Measurements from ENCODE around the gene LZTS2.

LZTS2 gene

DNA sequence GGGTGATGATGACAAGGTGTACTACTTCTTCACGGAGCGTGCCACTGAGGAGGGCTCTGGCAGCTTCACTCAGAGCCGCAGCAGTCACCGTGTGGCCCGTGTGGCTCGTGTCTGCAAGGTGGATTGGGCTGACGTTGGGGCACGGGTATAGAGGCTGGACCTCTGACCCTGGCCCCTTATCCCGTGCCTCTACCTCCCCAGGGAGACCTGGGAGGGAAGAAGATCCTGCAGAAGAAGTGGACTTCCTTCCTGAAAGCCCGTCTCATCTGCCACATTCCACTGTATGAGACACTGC, 20.8 kb upstream of the LZTS2 start:
- DNase-seq, result no peak

DNA sequence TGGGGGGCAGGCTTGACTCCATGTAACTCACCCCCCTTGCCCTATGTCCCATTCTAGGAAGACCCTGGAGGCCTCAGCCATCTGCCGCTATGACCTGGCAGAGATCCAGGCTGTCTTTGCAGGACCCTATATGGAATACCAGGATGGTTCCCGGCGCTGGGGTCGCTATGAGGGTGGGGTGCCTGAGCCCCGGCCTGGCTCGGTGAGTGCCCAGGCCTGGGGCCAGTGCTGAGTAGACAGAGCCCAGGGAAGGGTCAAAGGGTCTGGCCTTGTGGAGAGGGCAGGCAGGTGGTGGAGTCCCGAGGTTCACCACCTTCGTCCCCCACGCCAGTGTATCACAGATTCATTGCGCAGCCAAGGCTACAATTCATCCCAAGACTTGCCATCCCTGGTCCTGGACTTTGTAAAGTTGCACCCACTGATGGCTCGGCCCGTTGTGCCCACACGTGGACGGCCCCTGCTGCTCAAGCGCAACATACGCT, 19.8 kb upstream of the LZTS2 start:
- no peak for DNase-seq

DNA sequence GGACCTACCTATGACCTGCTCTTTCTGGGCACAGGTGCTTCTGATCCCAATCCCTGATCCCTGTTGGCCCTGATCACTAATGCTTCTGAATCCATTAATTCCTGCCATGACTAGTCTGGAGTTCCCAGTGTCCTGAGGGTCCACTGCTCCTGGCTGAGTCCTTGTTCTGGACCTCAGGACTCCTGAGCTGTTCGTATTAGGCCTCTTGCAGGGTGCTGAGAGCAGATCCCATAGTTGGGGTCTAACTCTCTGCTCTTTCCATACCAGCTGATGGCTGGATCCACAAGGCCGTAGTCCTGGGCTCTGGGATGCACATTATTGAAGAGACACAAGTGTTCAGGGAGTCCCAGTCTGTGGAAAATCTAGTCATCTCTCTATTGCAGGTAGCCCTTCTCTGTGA, 19.3 kb upstream of the LZTS2 start:
- no peak for DNase-seq

DNA sequence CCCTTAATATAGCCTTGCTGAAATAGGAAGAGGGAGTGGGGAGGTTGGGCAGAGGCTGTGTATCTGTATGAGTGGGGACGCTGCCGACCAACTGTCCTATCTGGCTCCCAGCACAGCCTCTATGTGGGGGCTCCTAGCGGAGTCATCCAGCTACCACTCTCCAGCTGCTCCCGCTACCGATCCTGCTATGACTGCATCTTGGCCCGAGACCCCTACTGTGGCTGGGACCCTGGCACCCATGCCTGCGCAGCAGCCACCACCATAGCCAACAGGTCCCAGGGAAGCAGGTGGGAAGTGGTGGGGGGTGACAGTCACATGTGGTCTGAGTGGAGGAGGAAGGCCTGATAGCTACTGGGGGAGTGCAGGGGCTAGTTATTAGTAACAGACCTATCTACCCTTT, 18.9 kb upstream of the LZTS2 start:
- DNase-seq, result no peak

DNA sequence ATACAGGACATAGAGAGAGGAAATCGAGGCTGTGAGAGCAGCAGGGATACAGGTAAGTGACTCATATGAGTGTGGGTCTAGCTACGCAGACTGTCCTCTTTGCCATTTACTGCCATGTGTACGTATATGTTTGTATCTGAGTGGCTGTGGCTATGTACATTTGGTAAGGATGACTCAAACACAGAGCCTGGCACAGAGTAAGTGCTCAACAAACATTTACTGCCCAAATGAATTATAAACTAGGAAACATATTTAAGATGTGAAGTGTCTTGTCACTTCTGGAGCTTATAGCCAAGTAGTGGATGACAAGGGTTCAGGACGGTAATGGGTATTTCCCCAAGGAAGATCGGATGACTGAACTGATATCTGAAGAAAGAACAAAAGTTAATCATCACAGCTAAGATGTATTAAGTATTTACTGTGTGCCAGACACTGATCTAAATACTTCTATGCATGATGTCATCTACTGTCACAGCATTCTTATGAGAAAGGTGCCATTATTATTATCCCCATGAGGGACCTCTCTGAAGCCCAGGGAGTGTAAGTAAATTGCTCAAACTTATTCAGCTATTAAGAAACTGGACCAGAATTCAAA, 18.3 kb upstream of the LZTS2 start:
- DNase-seq, result no peak

DNA sequence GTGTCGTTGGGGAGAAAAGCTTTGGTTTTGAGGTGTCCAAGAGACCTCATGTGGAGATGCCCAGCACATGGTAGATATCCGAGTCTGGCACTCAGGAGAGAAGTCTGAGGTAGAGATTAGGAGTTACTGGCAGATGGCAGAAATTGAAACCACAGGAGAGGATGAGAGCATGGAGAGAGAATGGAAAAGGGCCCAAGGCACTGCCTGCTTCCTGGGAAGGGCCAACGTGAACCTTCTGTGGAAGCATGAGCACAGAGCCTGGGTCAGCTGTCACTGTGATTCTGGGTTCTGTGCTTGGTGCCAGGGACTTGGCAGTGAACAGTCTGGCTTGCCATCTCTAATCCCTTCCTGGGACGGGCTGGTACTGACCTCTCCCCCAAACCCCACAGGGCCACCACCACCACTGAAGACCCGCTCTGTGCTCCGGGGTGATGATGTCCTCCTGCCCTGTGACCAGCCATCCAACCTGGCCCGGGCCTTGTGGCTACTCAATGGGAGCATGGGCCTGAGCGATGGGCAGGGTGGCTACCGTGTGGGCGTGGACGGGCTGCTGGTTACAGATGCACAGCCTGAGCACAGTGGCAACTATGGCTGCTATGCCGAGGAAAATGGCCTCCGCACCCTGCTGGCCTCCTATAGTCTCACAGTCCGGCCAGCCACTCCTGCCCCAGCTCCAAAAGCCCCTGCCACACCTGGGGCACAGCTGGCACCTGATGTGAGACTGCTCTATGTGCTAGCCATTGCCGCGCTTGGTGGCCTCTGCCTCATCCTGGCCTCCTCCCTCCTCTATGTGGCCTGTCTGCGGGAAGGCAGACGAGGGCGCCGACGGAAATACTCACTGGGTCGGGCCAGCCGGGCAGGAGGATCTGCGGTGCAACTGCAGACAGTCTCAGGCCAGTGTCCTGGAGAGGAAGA, 16.4 kb upstream of the LZTS2 start:
- no peak for DNase-seq

DNA sequence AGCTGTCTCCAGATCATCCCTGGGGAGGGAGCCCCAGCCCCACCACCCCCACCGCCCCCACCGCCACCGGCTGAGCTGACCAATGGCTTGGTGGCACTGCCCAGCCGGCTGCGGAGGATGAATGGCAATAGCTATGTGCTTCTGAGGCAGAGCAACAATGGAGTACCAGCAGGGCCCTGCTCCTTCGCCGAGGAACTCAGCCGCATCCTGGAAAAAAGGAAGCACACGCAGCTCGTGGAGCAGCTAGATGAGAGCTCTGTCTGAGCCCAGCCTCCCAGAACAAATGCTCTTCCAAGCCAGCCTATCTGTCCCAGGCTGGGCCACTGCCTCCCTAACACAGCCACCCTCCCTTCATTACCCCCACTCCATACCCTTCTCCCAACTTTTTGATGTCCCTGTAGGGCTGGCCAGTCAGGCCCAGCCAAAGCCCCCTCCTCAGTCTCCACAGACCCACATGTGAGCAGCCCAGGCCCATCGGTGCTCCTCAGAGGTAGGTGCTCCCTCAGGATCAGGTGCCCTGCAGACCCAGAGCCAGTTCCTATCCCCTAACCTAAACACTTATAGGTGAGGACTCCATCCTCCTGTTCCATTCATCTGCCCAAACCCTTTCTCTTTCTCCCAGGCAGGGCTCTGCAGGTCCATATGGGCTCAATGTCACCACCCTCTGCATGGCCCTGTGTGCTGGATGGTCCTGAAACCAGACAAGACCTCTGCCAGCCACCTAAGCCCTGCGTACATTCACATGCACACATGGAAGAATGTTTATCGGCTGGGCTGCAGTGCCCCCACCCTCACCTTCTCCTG, 15.5 kb upstream of the LZTS2 start:
- no peak for DNase-seq

DNA sequence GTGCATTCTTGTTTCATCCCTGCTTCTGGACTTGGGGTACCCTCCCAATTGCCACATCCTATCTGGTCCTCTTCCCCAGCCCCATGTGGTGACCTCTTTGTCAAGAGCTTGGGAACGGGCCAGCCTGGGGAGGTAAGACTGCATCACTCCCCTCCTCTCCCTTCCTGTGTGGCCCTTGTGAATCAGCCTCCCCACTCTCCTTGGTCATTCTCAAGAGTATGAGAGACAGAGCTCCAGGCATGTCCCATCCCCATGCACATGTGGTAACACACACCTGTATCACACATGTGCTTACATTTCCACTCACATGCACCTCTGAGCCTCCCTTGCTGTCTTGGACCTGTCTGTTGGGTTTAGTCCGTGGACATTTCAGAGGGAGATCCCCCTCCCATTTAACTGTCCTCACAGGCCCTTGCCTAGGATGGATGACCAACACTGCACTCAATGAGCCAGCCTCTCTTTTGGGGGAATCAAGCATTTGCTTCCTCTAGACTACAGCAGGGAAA, 14.9 kb upstream of the LZTS2 start:
- DNase-seq, result no peak

DNA sequence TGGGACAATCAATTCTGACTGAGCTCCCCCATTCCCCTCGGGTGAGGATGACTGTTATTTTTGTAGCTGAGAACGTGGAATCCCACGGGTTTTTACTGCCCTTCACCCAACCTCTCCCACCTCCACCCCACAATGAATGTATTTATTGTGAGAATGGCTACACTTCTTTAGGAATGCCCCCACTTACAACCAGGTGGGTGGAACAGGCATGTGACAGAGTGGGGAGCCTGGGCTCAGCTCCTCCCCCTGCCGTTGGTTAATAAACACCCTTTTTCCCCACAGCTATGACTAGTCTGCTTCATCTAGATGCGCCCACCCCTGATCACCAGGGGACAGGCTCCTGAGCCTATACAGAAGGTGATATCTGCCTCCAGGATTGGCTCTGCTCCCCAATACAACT, 14.3 kb upstream of the LZTS2 start:
- DNase-seq, result no peak

DNA sequence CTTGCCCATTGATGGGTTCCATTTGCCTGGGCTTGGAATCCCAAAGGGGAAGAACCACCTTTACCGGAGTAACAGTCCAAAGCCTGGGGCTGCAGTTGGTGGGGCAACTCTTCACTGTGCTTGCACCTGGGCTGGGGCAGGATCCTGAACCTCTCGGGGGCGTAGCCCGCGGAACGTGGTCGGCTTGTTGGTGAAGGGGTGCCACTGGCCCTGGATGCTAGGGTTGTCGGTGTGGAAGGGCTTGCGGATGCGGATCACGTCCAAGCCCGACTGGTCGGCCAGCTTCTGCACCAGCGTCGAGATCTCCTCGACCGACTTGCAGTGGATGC, 13.0 kb upstream of the LZTS2 start:
- DNase-seq, result no peak

DNA sequence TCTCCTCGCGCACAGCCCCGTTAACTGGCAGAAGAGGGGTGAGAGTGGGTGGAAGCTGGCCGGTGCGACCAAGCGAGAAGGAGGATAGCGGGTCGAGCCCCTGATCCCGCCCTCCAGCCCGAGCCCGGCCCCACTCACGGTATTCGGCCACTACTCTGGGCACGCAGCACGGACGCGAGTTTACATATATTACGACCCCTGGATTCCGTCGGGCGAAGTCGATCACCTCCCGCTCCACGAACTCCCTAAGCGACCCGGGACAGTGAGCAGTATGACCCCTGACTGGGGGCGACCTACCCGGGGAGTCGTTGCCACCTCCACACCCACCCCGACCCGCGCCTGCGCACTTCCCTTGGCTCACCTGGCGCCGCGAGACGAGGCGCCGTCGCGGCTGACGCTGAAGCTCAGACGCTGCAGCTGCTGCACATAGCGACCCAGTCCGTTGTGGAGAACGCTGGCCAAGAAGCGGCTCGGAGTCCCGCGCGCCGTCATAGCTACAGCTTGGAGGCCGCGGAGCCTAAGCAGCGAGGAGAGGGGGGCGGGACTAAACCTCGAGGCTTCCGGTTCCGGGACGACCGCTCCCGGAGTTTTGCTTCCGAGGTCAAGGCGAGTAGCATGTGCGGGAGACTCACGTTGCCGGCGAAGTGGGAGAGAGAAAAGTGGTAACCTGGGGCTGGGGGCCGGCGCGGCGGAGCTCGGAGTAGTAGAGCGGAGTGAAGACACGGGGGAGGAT, 12.5 kb upstream of the LZTS2 start, which contains the start of the genes MRPL43 and TWNK:
Gene MRPL43, minus strand, starts transcription at position 546 of the 733 bp plus-strand sequence. Its CDS starts 54 bp downstream, at position 492.
Gene TWNK, plus strand, starts transcription at position 592 of the 733 bp plus-strand sequence. CDS start 668 bp downstream, outside the sequence.
- peak; percentile 87 to 90 for DNase-seq

DNA sequence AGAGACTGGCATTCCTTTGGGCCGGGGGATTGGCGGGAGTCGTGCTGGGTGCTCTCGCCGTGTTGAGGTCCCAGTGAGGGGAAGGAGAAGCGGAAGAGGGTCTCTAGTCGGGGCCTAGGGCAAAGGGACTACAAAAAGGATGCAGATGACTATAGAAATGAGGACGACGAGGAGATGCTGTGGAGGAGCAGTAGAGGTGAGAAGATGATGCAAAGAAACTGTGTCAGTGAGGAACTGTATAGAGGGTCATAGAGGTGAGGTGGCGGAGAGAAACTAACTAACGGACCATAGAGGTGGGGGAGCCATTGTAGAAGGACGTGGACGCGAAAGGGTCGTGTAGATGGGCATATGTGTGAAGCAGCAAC, 11.9 kb upstream of the LZTS2 start:
- no peak for DNase-seq

DNA sequence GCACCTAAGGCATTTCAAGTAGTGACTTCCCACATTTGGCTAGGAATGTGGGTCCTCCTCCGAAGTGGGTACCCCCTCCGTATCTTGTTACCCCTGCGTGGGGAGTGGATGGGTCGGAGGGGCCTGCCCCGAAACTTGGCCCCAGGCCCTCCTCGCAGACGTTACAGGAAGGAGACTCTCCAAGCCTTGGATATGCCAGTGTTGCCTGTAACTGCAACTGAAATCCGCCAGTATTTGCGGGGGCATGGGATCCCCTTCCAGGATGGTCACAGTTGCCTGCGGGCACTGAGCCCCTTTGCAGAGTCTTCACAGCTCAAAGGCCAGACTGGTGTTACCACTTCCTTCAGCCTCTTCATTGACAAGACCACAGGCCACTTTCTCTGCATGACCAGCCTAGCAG, 11.4 kb upstream of the LZTS2 start:
- no peak for DNase-seq

DNA sequence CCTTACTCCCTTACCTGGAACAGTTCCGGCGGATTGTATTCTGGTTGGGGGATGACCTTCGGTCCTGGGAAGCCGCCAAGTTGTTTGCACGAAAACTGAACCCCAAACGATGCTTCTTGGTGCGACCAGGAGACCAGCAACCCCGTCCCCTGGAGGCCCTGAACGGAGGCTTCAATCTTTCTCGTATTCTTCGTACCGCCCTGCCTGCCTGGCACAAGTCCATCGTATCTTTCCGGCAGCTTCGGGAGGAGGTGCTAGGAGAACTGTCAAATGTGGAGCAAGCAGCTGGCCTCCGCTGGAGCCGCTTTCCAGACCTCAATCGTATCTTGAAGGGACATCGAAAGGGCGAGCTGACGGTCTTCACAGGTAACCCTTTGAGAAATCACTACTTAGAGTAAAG, 10.5 kb upstream of the LZTS2 start:
- no peak for DNase-seq

DNA sequence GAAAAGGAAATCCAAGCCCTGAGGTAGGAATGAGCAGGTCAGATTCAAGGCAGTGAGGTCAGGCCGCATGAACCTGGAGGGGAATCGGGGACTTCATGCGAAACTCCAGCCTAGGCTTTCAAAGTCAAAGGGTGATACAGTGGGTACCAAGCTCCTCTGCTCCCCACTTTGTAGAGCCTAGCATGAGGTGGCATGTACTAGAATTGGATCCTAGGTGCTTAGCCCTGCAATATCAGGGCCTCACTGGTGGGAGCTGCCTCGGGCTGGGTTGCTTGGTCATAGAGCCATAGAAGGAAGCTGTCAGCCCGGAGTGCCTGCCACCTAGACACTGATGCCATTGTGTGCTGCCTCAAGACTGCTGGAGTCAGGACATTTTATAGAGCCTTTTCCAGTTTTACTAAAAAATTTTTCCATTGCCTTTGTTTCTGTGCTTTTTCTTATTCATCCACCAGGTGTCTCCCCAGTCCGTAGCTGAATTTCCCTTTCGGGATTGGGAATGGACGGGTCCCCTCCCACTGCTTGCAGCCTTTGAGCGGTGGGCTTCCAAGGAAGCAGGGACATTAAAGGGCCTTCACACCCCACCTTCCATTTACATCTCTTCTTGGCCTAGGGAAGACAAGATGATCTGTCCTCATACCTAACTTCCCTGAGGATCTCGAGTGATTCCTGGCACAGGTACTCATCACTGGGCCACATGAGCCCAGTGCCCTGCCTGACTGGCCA, 5.5 kb upstream of the LZTS2 start:
- peak; percentile 53 to 79 for DNase-seq

DNA sequence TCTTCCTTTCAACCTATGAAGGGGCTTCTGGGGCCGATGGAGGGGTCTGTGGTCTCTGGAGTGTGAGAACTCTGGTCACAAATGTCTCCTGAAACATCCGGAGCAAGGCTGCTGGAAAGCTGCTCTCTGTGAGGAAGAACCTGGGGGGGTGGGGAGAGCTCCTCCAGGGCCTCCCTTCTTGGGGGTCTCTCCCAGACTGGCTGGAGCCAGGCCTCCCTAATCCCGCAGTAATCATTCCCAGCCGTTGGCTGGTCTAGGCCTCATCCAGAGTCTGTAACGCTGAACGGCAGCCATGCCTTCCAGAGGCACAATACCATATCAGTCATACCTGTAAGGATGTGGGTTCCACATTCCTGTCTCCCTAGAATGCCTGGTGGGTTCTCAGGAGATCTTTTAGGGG, 4.4 kb upstream of the LZTS2 start:
- DNase-seq, result no peak

DNA sequence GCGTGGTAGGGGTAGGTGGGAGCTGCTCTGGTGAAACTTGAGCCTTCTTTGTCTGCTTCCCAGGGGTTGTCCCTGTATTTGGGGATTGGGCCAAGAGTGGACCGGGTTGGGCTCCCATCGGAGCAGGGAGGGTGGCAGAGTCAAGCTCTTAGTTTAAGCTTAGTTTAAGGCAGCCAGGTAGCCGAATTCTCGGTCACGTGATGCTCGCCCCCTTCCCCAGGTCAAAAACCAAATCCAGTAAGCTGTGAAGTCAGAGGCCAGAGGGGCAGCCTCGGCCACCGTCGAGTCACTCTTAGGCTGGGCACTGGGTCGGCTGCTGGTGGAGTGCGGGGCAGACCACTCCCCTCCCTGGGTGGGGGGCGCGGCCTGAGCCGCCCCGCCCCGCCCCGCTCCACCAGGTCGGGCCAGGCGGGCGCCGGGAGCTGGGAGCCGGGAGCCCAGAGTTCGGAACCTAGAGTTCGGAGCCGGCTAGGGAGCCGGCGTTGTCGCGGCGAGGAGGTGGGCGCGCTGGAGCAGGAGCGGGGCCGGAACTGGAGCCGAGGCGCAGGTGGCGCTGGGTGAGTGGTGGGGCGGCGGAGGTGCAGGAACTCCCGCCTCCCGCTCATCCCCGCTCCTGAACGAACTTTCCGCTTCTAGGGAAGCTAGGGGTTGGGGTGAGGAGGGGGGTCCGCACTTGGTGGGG, 2.8 kb upstream of the LZTS2 start:
- DNase-seq, result peak; percentile 53 to 65

DNA sequence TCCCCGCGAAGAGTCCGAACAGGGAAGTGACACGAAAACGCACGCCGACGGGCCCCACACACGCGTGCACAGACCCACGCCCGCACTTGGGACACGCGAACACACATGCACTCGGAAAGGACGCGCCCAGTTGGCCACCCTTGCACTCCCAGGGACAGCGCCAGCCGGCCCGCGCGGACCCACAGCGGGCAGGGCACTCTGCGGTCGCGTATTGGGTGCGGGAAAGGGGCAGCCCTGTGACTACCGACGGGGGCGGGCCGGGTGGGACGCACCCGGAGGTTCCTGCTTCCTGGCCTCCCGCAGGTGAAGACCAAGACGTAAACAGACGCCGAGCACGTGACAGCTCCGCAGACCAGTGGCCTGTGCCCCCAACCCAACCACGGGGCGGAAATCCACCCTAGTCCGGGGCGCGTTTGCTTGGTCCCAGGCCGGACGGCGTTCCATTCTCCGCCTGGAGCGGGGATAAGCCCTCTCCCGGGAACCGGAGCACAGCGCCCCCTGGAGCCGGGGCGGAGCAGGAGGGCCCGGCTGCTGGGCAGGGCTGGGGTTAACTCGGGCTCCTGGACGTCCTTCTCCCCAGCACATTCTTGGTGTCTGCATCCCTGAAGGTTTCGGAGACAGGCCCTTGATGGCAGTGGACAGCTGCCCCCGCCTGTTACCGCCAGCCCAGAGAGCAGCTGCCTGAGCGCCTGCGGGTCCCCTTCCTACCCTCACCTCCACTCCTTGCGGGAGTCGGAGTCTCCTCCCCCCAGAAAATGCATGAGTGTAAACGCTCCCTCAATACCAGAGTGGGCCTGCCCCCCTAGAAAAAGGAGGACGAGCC, 2.0 kb upstream of the LZTS2 start:
- peak; percentile 74 to 83 for DNase-seq

DNA sequence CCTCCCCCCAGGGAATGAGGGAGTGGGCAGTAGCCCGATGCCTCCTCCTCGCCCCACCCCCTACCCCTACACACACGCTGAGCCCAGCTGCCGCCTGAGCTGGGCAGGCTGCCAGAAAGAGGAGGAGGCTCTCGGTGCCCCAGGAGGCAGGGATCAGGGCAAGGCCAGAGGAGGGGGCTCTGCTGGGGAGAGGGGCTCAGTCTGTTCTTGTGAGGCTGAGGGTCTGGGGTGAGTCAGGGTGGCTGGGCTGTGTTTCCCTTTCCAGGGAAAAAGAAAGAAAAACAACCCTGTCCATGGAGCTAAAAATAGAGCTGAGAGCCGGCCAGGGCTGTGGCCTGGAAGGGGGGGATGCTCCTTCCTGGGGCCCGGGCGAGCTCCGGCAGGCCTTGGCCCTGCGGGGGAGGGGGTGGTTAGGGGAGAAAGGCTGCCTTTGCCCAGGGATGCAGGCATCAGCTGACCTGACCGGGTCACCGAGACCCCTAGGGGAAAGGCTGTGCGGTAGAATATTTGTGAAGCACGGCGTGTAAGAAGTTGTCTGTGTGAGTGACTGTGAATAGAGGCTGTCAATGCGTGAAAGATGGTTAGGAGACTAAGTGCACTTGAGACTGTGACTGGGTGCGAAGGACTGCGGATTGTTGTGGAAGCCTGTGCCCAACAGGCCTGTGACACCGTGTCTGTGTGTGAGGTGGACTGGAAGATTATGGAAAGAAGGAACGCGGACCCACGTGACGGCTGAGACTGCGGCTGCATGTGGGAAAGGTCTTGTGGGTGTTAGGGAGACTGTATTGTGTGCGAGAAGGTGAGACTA, 1.2 kb upstream of the LZTS2 start:
- DNase-seq, result peak; percentile 81 to 87
